Measurements from ENCODE around the gene ZDHHC14. TPM values are rescaled to one million over a fixed set of nuclear protein-coding genes. Genes with fewer than 3 reads are reported as not detected.

Gene ZDHHC14
- total RNA-seq, 1 experiment from 2014 or later: 1.7 TPM

DNA sequence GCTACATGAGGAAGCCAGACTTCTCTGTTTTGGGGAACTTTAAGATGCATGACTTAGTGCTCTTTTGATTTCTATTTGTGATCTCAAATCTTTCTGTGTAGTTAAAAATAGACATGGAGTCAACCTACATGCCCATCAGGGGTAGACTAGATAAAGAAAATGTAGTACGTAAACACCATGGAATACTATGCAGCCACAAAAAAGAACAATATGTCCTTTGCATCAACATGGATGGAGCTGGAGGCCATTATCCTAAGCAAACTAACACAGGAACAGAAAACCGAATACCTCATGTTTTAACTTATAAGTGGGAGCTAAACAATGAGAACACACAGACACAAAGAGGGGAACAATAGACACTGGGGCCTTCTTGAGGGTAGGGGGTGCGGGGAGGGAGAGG lies 102.8 kb downstream of the ZDHHC14 start:
- Histone ChIP-seq H3K4me2 (ENCODE audit: insufficient read depth, insufficient read length, low read length) (no peak overlapping the region), H3K79me2 (ENCODE audit: insufficient read depth, low read length) (no peaks in the 10 kb centered on the region)
- H3K4me3 Mint-ChIP-seq: no peak overlapping the region

More for the DNA sequence above, 102.8 kb downstream of the ZDHHC14 start:
- no CpG with 5 or more reads among the region's 3 CpGs for WGBS (ENCODE audit: extremely low coverage, insufficient read length, low lambda C conversion rate)
- TF ChIP-seq, protein P1, sequence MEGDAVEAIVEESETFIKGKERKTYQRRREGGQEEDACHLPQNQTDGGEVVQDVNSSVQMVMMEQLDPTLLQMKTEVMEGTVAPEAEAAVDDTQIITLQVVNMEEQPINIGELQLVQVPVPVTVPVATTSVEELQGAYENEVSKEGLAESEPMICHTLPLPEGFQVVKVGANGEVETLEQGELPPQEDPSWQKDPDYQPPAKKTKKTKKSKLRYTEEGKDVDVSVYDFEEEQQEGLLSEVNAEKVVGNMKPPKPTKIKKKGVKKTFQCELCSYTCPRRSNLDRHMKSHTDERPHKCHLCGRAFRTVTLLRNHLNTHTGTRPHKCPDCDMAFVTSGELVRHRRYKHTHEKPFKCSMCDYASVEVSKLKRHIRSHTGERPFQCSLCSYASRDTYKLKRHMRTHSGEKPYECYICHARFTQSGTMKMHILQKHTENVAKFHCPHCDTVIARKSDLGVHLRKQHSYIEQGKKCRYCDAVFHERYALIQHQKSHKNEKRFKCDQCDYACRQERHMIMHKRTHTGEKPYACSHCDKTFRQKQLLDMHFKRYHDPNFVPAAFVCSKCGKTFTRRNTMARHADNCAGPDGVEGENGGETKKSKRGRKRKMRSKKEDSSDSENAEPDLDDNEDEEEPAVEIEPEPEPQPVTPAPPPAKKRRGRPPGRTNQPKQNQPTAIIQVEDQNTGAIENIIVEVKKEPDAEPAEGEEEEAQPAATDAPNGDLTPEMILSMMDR (conservative IDR thresholded peaks at IDR 0.05): no peak
- no peak overlapping the region for H2BK15ac ChIP-seq (ENCODE audit: low read depth, low read length)
- no peak for DNase-seq
- H2BK20ac ChIP-seq (ENCODE audit: low read depth, low read length, poor library complexity, severe bottlenecking): no peak overlapping the region
- no peak overlapping the region for H4K8ac ChIP-seq (replicated peaks; ENCODE audit: insufficient read length, low read depth, low read length)
- H3K27ac ChIP-seq (ENCODE audit: insufficient read length, low read depth, low read length): no peak overlapping the region
- H4K91ac ChIP-seq (ENCODE audit: insufficient read length, low read depth, low read length): no peak overlapping the region
- H3K23ac ChIP-seq (ENCODE audit: insufficient read length, low read depth, low read length): no peak overlapping the region
- H3T11ph ChIP-seq (ENCODE audit: low read length): no peak overlapping the region
- H2BK12ac ChIP-seq (ENCODE audit: insufficient read length, low read depth, low read length): no peak overlapping the region
- no peaks in the 10 kb centered on the region for H3K23me2 ChIP-seq (ENCODE audit: insufficient read length, low read depth, low read length, poor library complexity, severe bottlenecking)
- no peak overlapping the region for H2AK5ac ChIP-seq (ENCODE audit: insufficient read length, low read length)
- no peak overlapping the region for H2BK120ac ChIP-seq (ENCODE audit: low read depth, low read length, poor library complexity, severe bottlenecking)
- Mint-ChIP-seq H3K4me1 (peaks cover 6 to 9% of the 10 kb centered on the region in 2 experiments), H3K27me3 (ENCODE audit: low read depth) (no peaks in the 10 kb centered on the region), H3K9me3 (peaks cover 3% of the 10 kb centered on the region in 2 experiments; a peak in 3 of 5 replicates), H3K36me3 (ENCODE audit: insufficient read depth in 1 of 3, low read depth in 3 of 3) (no peaks in the 10 kb centered on the region), H3K27ac (no peak overlapping the region)
- no peaks in the 10 kb centered on the region for H4K20me1 ChIP-seq (ENCODE audit: control insufficient read depth, insufficient read depth, insufficient read length)
- no peak overlapping the region for H3K9ac ChIP-seq (ENCODE audit: extremely low read depth, insufficient read length, low read length)
- no peaks in the 10 kb centered on the region for H3K27me3 ChIP-seq (ENCODE audit: insufficient read depth, low read length)
- no peaks in the 10 kb centered on the region for H3K79me1 ChIP-seq (ENCODE audit: insufficient read depth, low read depth, low read length, poor library complexity, severe bottlenecking)
- H4K5ac ChIP-seq (ENCODE audit: insufficient read length, low read depth, low read length): no peak overlapping the region
- no peak overlapping the region for H2BK5ac ChIP-seq (ENCODE audit: insufficient read length, low read length)
- H3K4me1 ChIP-seq (ENCODE audit: insufficient read depth, low read length): peaks cover 3% of the 10 kb centered on the region
- H3K14ac ChIP-seq (ENCODE audit: insufficient read depth, low read length): no peak overlapping the region
- H3K4ac ChIP-seq (ENCODE audit: low read depth, low read length): no peak overlapping the region
- no peaks in the 10 kb centered on the region for H3K9me3 ChIP-seq (ENCODE audit: control insufficient read depth, low read depth, low read length)
- no peak overlapping the region for H2AFZ ChIP-seq (ENCODE audit: low read length)
- no peak overlapping the region for H3K18ac ChIP-seq (ENCODE audit: insufficient read length, low read depth, low read length)
- no peak overlapping the region for H3K56ac ChIP-seq (ENCODE audit: insufficient read length, low read depth, low read length)

Measured in H9 (cell line).